DOHH2 (cell line): ENCODE data around the gene HIPK1.

Source experiments
- EZH2phosphoT487 ChIP-seq: fragments of 200-600 bp; sonication (generic); IDR thresholded peaks from 2 replicates; pipeline ENCODE4 v1.6.1; 2017; ENCODE audit warnings: borderline replicate concordance, mild to moderate bottlenecking, antibody characterized with exemption, low read length, moderate library complexity, mixed read lengths
- TF ChIP-seq, protein P1 (sequence below): fragments of 200-600 bp; sonication (generic); IDR thresholded peaks from one replicate; pipeline ENCODE4 v1.5.1; 2014; ENCODE audit warnings: antibody characterized with exemption, mild to moderate bottlenecking, low read depth, low read length; ENCODE audit not compliant: poor library complexity, severe bottlenecking

DNA sequence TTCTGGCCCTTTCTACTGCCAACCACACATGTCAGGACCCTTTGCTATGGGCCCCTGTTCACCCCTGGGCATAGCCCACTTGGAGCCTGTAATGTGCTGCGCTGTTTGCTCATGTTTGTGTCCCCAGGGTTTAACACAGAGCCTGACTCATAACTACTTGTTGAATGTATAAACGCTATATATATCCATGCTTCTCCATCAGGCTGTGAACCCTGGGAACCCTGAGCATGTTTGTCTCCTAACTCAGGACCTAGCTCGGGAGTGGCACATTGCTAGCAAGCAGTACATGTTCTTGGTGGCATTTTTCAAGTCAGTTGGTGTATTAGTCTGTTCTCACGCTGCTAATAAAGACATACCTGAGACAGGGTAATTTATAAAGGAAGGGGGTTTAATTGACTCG, 58.1 kb downstream of the HIPK1 start:
- TF ChIP-seq, protein P1, sequence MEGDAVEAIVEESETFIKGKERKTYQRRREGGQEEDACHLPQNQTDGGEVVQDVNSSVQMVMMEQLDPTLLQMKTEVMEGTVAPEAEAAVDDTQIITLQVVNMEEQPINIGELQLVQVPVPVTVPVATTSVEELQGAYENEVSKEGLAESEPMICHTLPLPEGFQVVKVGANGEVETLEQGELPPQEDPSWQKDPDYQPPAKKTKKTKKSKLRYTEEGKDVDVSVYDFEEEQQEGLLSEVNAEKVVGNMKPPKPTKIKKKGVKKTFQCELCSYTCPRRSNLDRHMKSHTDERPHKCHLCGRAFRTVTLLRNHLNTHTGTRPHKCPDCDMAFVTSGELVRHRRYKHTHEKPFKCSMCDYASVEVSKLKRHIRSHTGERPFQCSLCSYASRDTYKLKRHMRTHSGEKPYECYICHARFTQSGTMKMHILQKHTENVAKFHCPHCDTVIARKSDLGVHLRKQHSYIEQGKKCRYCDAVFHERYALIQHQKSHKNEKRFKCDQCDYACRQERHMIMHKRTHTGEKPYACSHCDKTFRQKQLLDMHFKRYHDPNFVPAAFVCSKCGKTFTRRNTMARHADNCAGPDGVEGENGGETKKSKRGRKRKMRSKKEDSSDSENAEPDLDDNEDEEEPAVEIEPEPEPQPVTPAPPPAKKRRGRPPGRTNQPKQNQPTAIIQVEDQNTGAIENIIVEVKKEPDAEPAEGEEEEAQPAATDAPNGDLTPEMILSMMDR, result no peak
- TF ChIP-seq EZH2phosphoT487, result no peak
